Pancreas (tissue), 10 donors: ENCODE results near the gene BARX2. TPM values are rescaled to one million over a fixed set of nuclear protein-coding genes. Genes with fewer than 3 reads are reported as not detected.
A peak's percentile ranks its signal among the peaks of the same experiment; 100 is the strongest.

ENCODE experiments used
- ATAC-seq, 4 donors: fragments of 200-7000 bp; cut with Tn5 transposase; one replicate each; pipeline versions ENCODE4 v1.8.0 to v1.9.1; 2020; ENCODE audit warnings: mild to moderate bottlenecking in 4 of 4, moderate library complexity in 4 of 4
- DNase-seq, 6 donors: peaks; one replicate each; pipeline ENCODE4 v3.0.0-alpha.2; 2020
- FAIRE-seq: peaks from 2 replicates; lab custom pipeline; 2012; peaks lifted over from hg19 to GRCh38; lab: Jason Lieb, UNC
- H3K27ac ChIP-seq, 4 donors: fragments of 200-600 bp; sonication (generic); 1 replicate in 3 of 4; 2 replicates in 1 of 4; pipeline versions ENCODE4 v1.5.0 to v1.8.0; 2020
- H3K27me3 ChIP-seq, 4 donors: fragments of 200-600 bp; one replicate each; pipeline ENCODE4 v1.8.0; 2021
- H3K36me3 ChIP-seq, 3 donors: fragments of 200-600 bp; sonication (generic) in 1 of 3; one replicate each; pipeline versions ENCODE4 v1.5.0 to v1.8.0; 2020 to 2021
- H3K4me1 ChIP-seq, 3 donors: fragments of 200-600 bp; one replicate each; pipeline ENCODE4 v1.8.0; 2021
- H3K4me3 ChIP-seq, 4 donors: fragments of 200-600 bp; sonication (generic) in 2 of 4; one replicate each; pipeline versions ENCODE4 v1.5.0 to v1.8.0; 2020 to 2021
- H3K9me3 ChIP-seq, 4 donors: fragments of 200-600 bp; one replicate each; pipeline ENCODE4 v1.8.0; 2021
- CTCF ChIP-seq, 4 donors: fragments of 200-600 bp; sonication (generic) in 3 of 4; IDR thresholded peaks; one replicate each; pipeline versions ENCODE4 v1.5.0 to v1.8.0; 2021; ENCODE audit warnings: antibody characterized with exemption in 4 of 4
- WGBS, 2 donors: extraction: QIAGEN DNeasy Blood & Tissue Kit; methylation state at CpG; one replicate each; pipeline ENCODE4 v1.1.7; 2013; 5-methylcytosine and 5-hydroxymethylcytosine counted together
- intact Hi-C, 3 donors: fragments of 100-400 bp; cut with DNase I; formaldehyde crosslinking; loops; one replicate each; pipeline versions ENCODE4 v1.11.1 to v1.14.2; 2022
- polyA plus RNA-seq, 2 donors: library from polyadenylated mRNA; stranded (reverse); fragments of 200-250 nt; gene quantifications; one replicate each; pipeline ENCODE4 v1.2.3, GENCODE V29; 2013
- total RNA-seq, 6 donors: library from RNA; stranded (reverse); fragmentation: NEBNext Ultra II Directional in 4 of 6; extraction: Animal tissue kit (Norgen Biotek cat#: 25700) in 4 of 6; gene quantifications; one replicate each; pipeline versions ENCODE4 v1.2.1 to v1.2.4, GENCODE V29; 2021 to 2023
- donor health status: healthy with polysubstance abuse.
- donor health status: DM: no; HTN: no; CAD: no; lungs with moderate emphysema.
- donor health status: DM: no; HTN: no; CAD: no.
- donor health status: control.
- donor health status: control.
- donor health status: Bipolar disorder and iron deficiency.
- donor health status: DM: yes; HTN: yes; CAD: no.
- donor health status: DM: no; HTN: no; CAD: no.
- donor health status: DM: no; HTN: no; CAD: no.
- donor health status: DM: yes; HTN: yes; CAD: no.

The BARX2 gene
- total and polyA plus RNA-seq, 8 donors = 3.8 to 9.9 (median 5.2) TPM

GRCh38 chr11:129377739-129378138 is 2.1 kb downstream of the BARX2 start:
- no peak for FAIRE-seq
- peak overlapping the region in 3 of 4 donors; percentile 30 to 75 (median 69) for H3K27ac ChIP-seq
- intact Hi-C loops = loop anchor here in 1 of 3 donors (10.0 kb wide), 1 partner anchor 317 kb away; no protein-coding TSS in a partner anchor
- no peak for DNase-seq
- no peak for ATAC-seq
- H3K36me3 ChIP-seq = no peaks in the 10 kb centered on the region
- WGBS, 2 donors = 54 to 65% methylated on average over 7 of the region's 7 CpGs
- no peak for TF ChIP-seq CTCF (IDR thresholded peaks at IDR 0.05)
- peaks cover 0 to 10% (median 7%) of the 10 kb centered on the region in 4 donors for H3K27me3 ChIP-seq
- H3K9me3 ChIP-seq = no peaks in the 10 kb centered on the region
- no peaks in the 10 kb centered on the region for H3K4me1 ChIP-seq
- H3K4me3 ChIP-seq = peak overlapping the region in 2 of 4 donors; percentile 44 to 55

- intact Hi-C loops = no loop called here
- WGBS, 2 donors = 20 to 31% methylated on average over 2 of the region's 2 CpGs
- Histone ChIP-seq H3K27ac (peak overlapping the region in 2 of 4 donors; percentile 69 to 75), H3K9me3 (no peaks in the 10 kb centered on the region), H3K27me3 (peaks cover 0 to 7% (median 0%) of the 10 kb centered on the region in 4 donors), H3K36me3 (no peaks in the 10 kb centered on the region), H3K4me1 (no peaks in the 10 kb centered on the region), H3K4me3 (no peak overlapping the region)
- TF ChIP-seq CTCF (IDR thresholded peaks at IDR 0.05) = no peak
- no peak for ATAC-seq
- no peak for FAIRE-seq
- DNase-seq = no peak
Measured at GRCh38 chr11:129380413-129380812, 4.8 kb downstream of the BARX2 start.

- ATAC-seq (no peak), DNase-seq (no peak), FAIRE-seq (no peak)
- Histone ChIP-seq H3K27me3 (no peaks in the 10 kb centered on the region), H3K9me3 (no peaks in the 10 kb centered on the region), H3K27ac (no peak overlapping the region), H3K36me3 (no peaks in the 10 kb centered on the region), H3K4me3 (no peak overlapping the region), H3K4me1 (no peaks in the 10 kb centered on the region)
- WGBS, 2 donors = 78 to 88% methylated on average over 7 of the region's 7 CpGs
- intact Hi-C loops = no loop called here
- no peak for TF ChIP-seq CTCF (IDR thresholded peaks at IDR 0.05)
Measured at GRCh38 chr11:129382583-129382982, 6.9 kb downstream of the BARX2 start.

GRCh38 chr11:129383060-129383459 is 7.4 kb downstream of the BARX2 start:
- Histone ChIP-seq H3K9me3 (no peaks in the 10 kb centered on the region), H3K4me3 (no peak overlapping the region), H3K4me1 (no peaks in the 10 kb centered on the region), H3K36me3 (no peaks in the 10 kb centered on the region), H3K27ac (no peak overlapping the region), H3K27me3 (no peaks in the 10 kb centered on the region)
- no peak for TF ChIP-seq CTCF (IDR thresholded peaks at IDR 0.05)
- FAIRE-seq (no peak), ATAC-seq (no peak), DNase-seq (no peak)
- WGBS, 2 donors = 30 to 35% methylated on average over 3 of the region's 3 CpGs
- intact Hi-C loops = no loop called here

GRCh38 chr11:129383502-129383901 is 7.9 kb downstream of the BARX2 start:
- FAIRE-seq (no peak), DNase-seq (no peak), ATAC-seq (no peak)
- TF ChIP-seq CTCF (IDR thresholded peaks at IDR 0.05) = no peak
- Histone ChIP-seq H3K36me3 (no peaks in the 10 kb centered on the region), H3K27ac (no peak overlapping the region), H3K4me1 (no peaks in the 10 kb centered on the region), H3K9me3 (no peaks in the 10 kb centered on the region), H3K27me3 (no peaks in the 10 kb centered on the region), H3K4me3 (no peak overlapping the region)
- WGBS, 2 donors = 82 to 87% methylated on average over 5 of the region's 5 CpGs
- intact Hi-C loops = no loop called here
